Measurements from ENCODE around the gene CEP68. TPM values are rescaled to one million over a fixed set of nuclear protein-coding genes. Genes with fewer than 3 reads are reported as not detected.

CEP68 gene
- total RNA-seq, 4 donors from 2014 or later = 3.9 to 17.4 (median 8.6) TPM

DNA sequence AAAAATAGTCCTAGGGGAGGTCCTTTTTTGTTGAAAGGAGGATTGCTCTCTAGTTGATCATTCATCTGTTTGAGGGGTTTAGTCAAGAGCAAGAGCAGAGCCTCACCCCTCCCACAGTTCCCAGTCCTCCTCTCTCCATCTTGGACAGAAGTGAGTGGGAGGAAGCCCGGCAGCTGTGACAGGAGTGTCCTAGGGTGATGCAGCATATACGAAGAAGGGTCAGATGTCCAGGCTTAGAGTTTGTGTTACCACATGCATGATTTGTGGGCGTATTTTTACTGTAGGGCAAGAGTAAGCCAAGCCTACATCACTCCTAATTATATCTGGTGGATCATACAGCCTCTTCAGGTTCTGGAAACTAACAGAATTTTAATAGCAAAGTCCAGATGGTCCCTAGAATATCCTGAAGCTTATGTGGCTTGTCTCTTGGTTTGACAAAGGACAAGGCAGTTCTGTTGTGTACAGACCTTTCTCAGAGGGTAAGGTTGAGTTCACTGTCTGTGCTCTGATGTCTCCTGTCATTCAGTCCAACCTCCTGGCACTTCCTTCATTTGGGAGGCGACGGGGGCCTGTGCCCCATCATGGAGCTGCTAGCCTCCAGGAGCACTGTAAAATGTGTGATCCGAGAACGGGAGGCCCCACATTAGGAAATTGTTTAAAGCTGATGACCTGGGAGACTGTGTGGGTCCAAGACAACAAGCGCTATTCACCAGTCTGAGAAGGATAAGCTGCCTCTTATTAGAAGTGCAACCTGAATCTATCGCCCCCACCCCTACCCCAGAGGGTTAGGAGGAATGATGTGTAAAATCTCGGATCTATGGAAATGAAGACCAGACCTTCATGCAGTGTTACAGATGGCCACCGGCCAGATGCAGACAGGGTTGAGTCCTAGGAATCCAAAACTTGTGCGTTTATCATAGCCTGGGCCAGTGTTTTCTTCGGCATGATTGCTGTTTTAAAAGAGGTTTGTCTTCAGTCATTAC lies 6.9 kb downstream of the CEP68 start:
- intact Hi-C loops (cut with DNase I) = loop anchor here (10.0 kb wide), 1 partner anchor 122 kb away; no protein-coding TSS in a partner anchor
- no peaks in the 10 kb centered on the region for H3K27me3 ChIP-seq
- H3K36me3 ChIP-seq = no peaks in the 10 kb centered on the region
- no peak for DNase-seq
- TF ChIP-seq, protein P1, sequence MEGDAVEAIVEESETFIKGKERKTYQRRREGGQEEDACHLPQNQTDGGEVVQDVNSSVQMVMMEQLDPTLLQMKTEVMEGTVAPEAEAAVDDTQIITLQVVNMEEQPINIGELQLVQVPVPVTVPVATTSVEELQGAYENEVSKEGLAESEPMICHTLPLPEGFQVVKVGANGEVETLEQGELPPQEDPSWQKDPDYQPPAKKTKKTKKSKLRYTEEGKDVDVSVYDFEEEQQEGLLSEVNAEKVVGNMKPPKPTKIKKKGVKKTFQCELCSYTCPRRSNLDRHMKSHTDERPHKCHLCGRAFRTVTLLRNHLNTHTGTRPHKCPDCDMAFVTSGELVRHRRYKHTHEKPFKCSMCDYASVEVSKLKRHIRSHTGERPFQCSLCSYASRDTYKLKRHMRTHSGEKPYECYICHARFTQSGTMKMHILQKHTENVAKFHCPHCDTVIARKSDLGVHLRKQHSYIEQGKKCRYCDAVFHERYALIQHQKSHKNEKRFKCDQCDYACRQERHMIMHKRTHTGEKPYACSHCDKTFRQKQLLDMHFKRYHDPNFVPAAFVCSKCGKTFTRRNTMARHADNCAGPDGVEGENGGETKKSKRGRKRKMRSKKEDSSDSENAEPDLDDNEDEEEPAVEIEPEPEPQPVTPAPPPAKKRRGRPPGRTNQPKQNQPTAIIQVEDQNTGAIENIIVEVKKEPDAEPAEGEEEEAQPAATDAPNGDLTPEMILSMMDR (IDR thresholded peaks at IDR 0.05) = no peak
- no peak for TF ChIP-seq POLR2A (IDR thresholded peaks at IDR 0.05)
- 47 to 51% methylated on average over 6 to 9 of the region's 13 CpGs for WGBS, 2 donors
- peaks cover 40 to 98% (median 82%) of the 10 kb centered on the region in 3 donors for H3K4me1 ChIP-seq
- H3K27ac ChIP-seq = peak overlapping the region; percentile 19 to 82 (median 60)
- no peaks in the 10 kb centered on the region for H3K9me3 ChIP-seq
- H3K4me3 ChIP-seq = no peak overlapping the region

DNA sequence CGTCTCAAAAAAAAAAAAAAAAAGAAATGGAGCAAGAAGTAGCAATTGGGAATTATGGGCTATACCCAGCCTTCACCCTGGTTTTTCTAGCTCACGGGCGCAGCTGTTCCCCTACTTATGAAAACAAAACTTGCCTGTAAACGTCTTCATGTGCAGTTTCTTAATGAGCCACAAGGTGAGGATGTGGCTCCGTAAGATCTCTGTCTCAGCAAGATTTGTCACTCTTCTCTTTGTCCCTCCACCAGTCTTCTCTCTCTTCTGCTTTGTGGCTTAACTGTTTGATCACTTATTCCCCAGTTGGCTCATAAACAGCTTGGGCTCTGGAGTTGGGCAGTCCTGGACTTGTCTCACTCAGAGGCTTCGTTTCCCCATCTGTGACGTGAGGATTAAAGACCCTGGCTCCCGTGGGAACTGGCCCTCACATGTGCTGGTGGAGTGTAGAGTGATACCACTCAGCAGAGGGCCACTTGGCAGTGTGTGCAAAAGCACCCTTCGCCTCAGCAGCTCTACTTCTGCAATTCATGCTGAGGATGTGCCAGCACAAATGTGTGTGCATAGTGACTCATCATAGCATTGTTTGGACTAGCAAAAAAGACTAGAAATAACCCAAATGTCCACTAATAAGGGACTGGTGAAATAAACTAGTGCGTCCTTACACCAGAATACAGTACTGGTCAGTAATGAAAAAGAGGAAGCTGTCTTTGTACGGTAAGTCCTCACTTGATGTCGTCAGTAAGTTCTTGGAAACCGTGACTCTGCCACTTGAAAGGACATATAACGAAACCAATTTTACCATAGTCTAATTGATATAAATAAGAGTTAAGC lies 8.7 kb downstream of the CEP68 start:
- intact Hi-C loops (cut with DNase I) = loop anchor here (10.0 kb wide), 1 partner anchor 120 kb away; no protein-coding TSS in a partner anchor
- H3K27me3 ChIP-seq = no peaks in the 10 kb centered on the region
- peak overlapping the region; percentile 64 to 85 (median 80) for H3K27ac ChIP-seq
- peak; percentile 19 for DNase-seq
- 4 to 12% methylated on average over 12 to 14 of the region's 14 CpGs for WGBS, 2 donors
- H3K4me1 ChIP-seq = peaks cover 50 to 98% (median 87%) of the 10 kb centered on the region in 3 donors
- TF ChIP-seq, protein P1 (IDR thresholded peaks at IDR 0.05) = peak; percentile 65 to 87 (median 76)
- no peak for TF ChIP-seq POLR2A (IDR thresholded peaks at IDR 0.05)
- no peaks in the 10 kb centered on the region for H3K9me3 ChIP-seq
- peaks cover 0 to 8% (median 0%) of the 10 kb centered on the region in 3 donors for H3K36me3 ChIP-seq
- H3K4me3 ChIP-seq = peak overlapping the region in 2 of 4 donors; percentile 2 to 40

DNA sequence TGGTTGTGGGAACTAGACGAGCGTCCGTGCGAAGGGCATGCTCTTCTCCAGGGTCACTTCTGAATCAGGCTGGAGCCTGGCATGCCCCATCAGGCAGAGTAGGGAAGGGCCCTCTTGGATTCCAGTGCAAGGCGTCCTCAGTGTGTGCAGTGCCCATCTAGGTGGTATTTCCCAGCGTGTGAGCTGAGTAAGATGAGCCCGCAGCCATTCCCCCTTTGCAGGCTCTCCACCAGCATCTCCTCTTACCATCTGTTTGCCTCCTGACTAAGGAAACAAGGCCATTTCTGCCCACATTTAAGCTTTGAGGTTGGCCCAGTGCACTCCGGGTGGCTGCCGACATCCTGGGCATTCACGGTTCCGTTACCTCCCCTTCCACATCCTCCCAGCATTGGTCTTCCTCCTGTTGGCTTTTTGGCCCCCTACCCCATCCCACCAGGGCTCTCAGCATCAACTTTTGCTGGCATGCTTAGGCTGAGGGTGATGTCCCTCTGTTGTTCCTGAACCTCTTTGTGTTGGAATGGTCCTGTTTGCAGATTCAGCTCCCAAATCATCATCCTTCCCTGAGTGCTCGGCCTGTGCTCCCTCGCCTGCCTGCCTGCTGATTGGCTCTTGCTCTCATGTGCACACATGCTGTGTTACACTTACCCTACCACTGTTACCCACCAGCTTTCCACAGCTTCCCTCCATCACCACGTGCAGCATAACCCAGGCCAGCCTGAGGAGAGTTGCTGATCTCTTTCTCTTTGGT lies 11.8 kb downstream of the CEP68 start:
- DNase-seq = no peak
- H3K9me3 ChIP-seq = no peaks in the 10 kb centered on the region
- intact Hi-C loops (cut with DNase I) = loop anchor here (10.0 kb wide), 1 partner anchor 117 kb away; no protein-coding TSS in a partner anchor
- WGBS, 2 donors = 63 to 65% methylated on average over 11 to 14 of the region's 14 CpGs
- peaks cover 36 to 85% (median 74%) of the 10 kb centered on the region in 3 donors for H3K4me1 ChIP-seq
- H3K36me3 ChIP-seq = peaks cover 0 to 38% (median 7%) of the 10 kb centered on the region in 3 donors
- no peak overlapping the region for H3K4me3 ChIP-seq
- peak overlapping the region in 1 of 4 donors; percentile 28 for H3K27ac ChIP-seq
- TF ChIP-seq, protein P1 (IDR thresholded peaks at IDR 0.05) = peak in 1 of 6 experiments; percentile 8
- no peak for TF ChIP-seq POLR2A (IDR thresholded peaks at IDR 0.05)
- no peaks in the 10 kb centered on the region for H3K27me3 ChIP-seq

DNA sequence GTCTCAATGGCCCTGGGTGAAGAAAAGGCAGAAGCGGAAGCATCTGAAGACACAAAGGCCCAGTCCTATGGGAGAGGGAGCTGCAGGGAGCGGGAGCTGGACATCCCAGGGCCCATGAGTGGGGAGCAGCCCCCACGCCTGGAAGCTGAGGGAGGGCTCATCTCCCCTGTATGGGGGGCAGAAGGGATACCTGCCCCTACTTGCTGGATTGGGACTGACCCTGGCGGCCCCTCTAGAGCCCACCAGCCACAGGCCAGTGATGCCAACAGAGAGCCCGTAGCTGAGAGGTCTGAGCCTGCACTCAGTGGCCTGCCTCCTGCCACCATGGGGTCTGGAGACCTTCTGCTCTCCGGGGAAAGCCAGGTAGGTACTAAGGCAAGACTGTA lies 13.2 kb downstream of the CEP68 start:
- TF ChIP-seq, protein P1 (IDR thresholded peaks at IDR 0.05) = no peak
- TF ChIP-seq POLR2A (IDR thresholded peaks at IDR 0.05) = no peak
- no peaks in the 10 kb centered on the region for H3K27me3 ChIP-seq
- no peak overlapping the region for H3K4me3 ChIP-seq
- no peaks in the 10 kb centered on the region for H3K9me3 ChIP-seq
- intact Hi-C loops (cut with DNase I) = loop anchor here (10.0 kb wide), 1 partner anchor 115 kb away; no protein-coding TSS in a partner anchor
- peak overlapping the region; percentile 2 to 68 (median 58) for H3K27ac ChIP-seq
- WGBS, 2 donors = 67 to 100% methylated on average over 1 to 2 of the region's 6 CpGs
- H3K4me1 ChIP-seq = peaks cover 28 to 72% (median 62%) of the 10 kb centered on the region in 3 donors
- DNase-seq = no peak
- H3K36me3 ChIP-seq = peaks cover 0 to 53% (median 14%) of the 10 kb centered on the region in 3 donors

Measured in esophagus squamous epithelium (tissue), 5 donors.